ENCODE results near the gene KIF4A. TPM values are rescaled to one million over a fixed set of nuclear protein-coding genes. Genes with fewer than 3 reads are reported as not detected.
"Not testable (repeated sequence)": the region's sequence is repeated elsewhere in the genome, so short reads cannot be mapped to it uniquely, and the experiment has no call there.

Gene KIF4A
- total and polyA plus RNA-seq, 8 donors: 1.6 to 30.4 (median 13.2) TPM

DNA sequence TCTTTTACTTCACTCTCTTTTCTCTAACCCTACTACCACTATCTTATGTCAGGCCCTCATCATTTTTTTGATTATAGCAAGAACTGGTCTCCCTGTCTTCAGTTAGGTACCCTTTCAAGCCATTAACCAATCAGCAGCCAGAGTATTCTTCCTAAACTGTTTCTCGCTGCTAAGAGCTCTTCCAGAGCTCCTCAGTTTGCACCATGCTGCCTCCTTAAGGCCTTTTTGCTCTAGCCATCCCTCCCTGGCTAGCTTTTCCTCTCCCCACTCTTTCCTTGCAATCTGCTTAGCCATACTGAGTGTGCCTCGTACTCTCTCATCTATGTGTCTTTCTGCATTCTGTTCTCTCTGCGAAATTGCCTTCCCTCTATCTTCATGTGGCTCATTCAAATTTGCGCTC lies 32.9 kb downstream of the KIF4A start:
- H3K27ac ChIP-seq: no peak overlapping the region
- no peaks in the 10 kb centered on the region for H3K36me3 ChIP-seq
- H3K4me3 ChIP-seq: no peak overlapping the region
- H3K4me1 ChIP-seq: no peaks in the 10 kb centered on the region
- intact Hi-C loops (cut with DNase I): no loop called here
- TF ChIP-seq, protein P1, sequence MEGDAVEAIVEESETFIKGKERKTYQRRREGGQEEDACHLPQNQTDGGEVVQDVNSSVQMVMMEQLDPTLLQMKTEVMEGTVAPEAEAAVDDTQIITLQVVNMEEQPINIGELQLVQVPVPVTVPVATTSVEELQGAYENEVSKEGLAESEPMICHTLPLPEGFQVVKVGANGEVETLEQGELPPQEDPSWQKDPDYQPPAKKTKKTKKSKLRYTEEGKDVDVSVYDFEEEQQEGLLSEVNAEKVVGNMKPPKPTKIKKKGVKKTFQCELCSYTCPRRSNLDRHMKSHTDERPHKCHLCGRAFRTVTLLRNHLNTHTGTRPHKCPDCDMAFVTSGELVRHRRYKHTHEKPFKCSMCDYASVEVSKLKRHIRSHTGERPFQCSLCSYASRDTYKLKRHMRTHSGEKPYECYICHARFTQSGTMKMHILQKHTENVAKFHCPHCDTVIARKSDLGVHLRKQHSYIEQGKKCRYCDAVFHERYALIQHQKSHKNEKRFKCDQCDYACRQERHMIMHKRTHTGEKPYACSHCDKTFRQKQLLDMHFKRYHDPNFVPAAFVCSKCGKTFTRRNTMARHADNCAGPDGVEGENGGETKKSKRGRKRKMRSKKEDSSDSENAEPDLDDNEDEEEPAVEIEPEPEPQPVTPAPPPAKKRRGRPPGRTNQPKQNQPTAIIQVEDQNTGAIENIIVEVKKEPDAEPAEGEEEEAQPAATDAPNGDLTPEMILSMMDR (IDR thresholded peaks at IDR 0.05): no peak
- DNase-seq (no peak), ATAC-seq (no peak)
- no peaks in the 10 kb centered on the region for H3K9me3 ChIP-seq
- no peaks in the 10 kb centered on the region for H3K27me3 ChIP-seq

DNA sequence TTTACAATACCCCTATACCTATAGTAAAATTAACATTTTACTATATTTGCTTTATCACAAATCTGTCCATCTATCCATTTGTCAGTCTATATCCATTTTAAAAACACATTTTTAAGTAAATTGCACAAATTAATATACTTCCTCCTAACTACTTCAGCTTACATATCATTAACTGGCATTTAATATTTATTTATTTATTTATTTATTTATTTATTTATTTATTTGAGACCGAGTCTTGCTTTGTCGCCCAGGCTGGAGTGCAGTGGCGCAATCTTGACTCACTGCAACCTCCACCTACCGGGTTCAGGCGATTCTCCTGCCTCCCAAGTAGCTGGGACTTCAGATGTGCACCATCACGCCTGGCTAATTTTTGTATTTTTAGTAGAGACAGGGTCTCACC lies 33.7 kb downstream of the KIF4A start:
- DNase-seq; H3K36me3 ChIP-seq; H3K27ac ChIP-seq; H3K27me3 ChIP-seq; H3K4me3 ChIP-seq; H3K9me3 ChIP-seq; ATAC-seq; H3K4me1 ChIP-seq; intact Hi-C loops (cut with DNase I): not testable (repeated sequence)

GRCh38 chrX:70324326-70324725 lies 34.4 kb downstream of the KIF4A start:
- Histone ChIP-seq H3K27ac (no peak overlapping the region), H3K36me3 (no peaks in the 10 kb centered on the region), H3K9me3 (no peaks in the 10 kb centered on the region), H3K4me3 (no peak overlapping the region), H3K4me1 (no peaks in the 10 kb centered on the region), H3K27me3 (no peaks in the 10 kb centered on the region)
- ATAC-seq (no peak), DNase-seq (no peak)
- intact Hi-C loops (cut with DNase I): no loop called here
- TF ChIP-seq, protein P1 (IDR thresholded peaks at IDR 0.05): no peak

GRCh38 chrX:70331161-70331560 lies 41.3 kb downstream of the KIF4A start:
- TF ChIP-seq, protein P1 (IDR thresholded peaks at IDR 0.05): no peak
- Histone ChIP-seq H3K36me3 (no peaks in the 10 kb centered on the region), H3K27me3 (no peaks in the 10 kb centered on the region), H3K9me3 (no peaks in the 10 kb centered on the region), H3K27ac (no peak overlapping the region), H3K4me3 (no peak overlapping the region), H3K4me1 (no peaks in the 10 kb centered on the region)
- no peak for ATAC-seq
- intact Hi-C loops (cut with DNase I): no loop called here
- DNase-seq: no peak

GRCh38 chrX:70332600-70332999 lies 42.7 kb downstream of the KIF4A start:
- TF ChIP-seq, protein P1 (IDR thresholded peaks at IDR 0.05): no peak
- H3K4me1 ChIP-seq: no peaks in the 10 kb centered on the region
- no peak for DNase-seq
- ATAC-seq: no peak
- H3K27me3 ChIP-seq: no peaks in the 10 kb centered on the region
- H3K4me3 ChIP-seq: no peak overlapping the region
- H3K36me3 ChIP-seq: no peaks in the 10 kb centered on the region
- H3K27ac ChIP-seq: no peak overlapping the region
- intact Hi-C loops (cut with DNase I): no loop called here
- H3K9me3 ChIP-seq: no peaks in the 10 kb centered on the region

GRCh38 chrX:70336767-70337166 lies 46.9 kb downstream of the KIF4A start:
- no peaks in the 10 kb centered on the region for H3K9me3 ChIP-seq
- no peak for DNase-seq
- no peak overlapping the region for H3K4me3 ChIP-seq
- no peaks in the 10 kb centered on the region for H3K36me3 ChIP-seq
- TF ChIP-seq, protein P1 (IDR thresholded peaks at IDR 0.05): no peak
- H3K4me1 ChIP-seq: no peaks in the 10 kb centered on the region
- no peak overlapping the region for H3K27ac ChIP-seq
- no peaks in the 10 kb centered on the region for H3K27me3 ChIP-seq
- intact Hi-C loops (cut with DNase I): no loop called here
- ATAC-seq: no peak

Measured in left lung (tissue), 10 donors.